ENCODE measurements around the gene NTSR1. TPM values are rescaled to one million over a fixed set of nuclear protein-coding genes. Genes with fewer than 3 reads are reported as not detected.

The NTSR1 gene
- total and polyA plus RNA-seq, 2 of the 13 experiments (the other 11 are each of a cell fraction or from before 2014, with no cell fraction given): 0.09 to 0.12 TPM

- TF ChIP-seq STAT5B (CRISPR knock-in tag; IDR thresholded peaks at IDR 0.05) (no peak), CHCHD3 (CRISPR knock-in tag; IDR thresholded peaks at IDR 0.05) (no peak), RNF219 (CRISPR knock-in tag; IDR thresholded peaks at IDR 0.05) (no peak), ZNF333 (CRISPR knock-in tag; IDR thresholded peaks at IDR 0.05; ENCODE audit: borderline replicate concordance) (no peak), HDAC2 (CRISPR knock-in tag; IDR thresholded peaks at IDR 0.05) (no peak), MTF2 (CRISPR knock-in tag; IDR thresholded peaks at IDR 0.05; ENCODE audit: borderline replicate concordance) (no peak), GATA4 (IDR thresholded peaks at IDR 0.05; ENCODE audit: borderline replicate concordance, low read depth) (no peak), ZNF660 (CRISPR knock-in tag; IDR thresholded peaks at IDR 0.05; ENCODE audit: borderline replicate concordance, low read depth) (0 out of 2 replicates have a peak, but pooled peaks have one; percentile 52), ZNF768 (CRISPR knock-in tag; IDR thresholded peaks at IDR 0.05) (peak; percentile 85), ZNF253 (CRISPR knock-in tag; IDR thresholded peaks at IDR 0.05; ENCODE audit: borderline replicate concordance) (no peak), KLF9 (CRISPR knock-in tag; IDR thresholded peaks at IDR 0.05; ENCODE audit: low read depth) (no peak), ZNF619 (CRISPR knock-in tag; IDR thresholded peaks at IDR 0.05) (no peak), ZIK1 (CRISPR knock-in tag; IDR thresholded peaks at IDR 0.05; ENCODE audit: borderline replicate concordance, low read depth) (no peak), GTF2F1 (IDR thresholded peaks at IDR 0.05; ENCODE audit: low read length) (no peak), ETV5 (CRISPR knock-in tag; IDR thresholded peaks at IDR 0.05; ENCODE audit: borderline replicate concordance) (no peak; the same call in none of the 2 replicates), MYPOP (CRISPR knock-in tag; IDR thresholded peaks at IDR 0.05) (no peak), JDP2 (CRISPR knock-in tag; IDR thresholded peaks at IDR 0.05; ENCODE audit: borderline replicate concordance) (no peak), MED8 (CRISPR knock-in tag; IDR thresholded peaks at IDR 0.05; ENCODE audit: insufficient replicate concordance) (no peak), THAP11 (CRISPR knock-in tag; IDR thresholded peaks at IDR 0.05) (peak; percentile 47; the same call in 1 of the 2 replicates), ZFP36L1 (CRISPR knock-in tag; IDR thresholded peaks at IDR 0.05) (no peak), ZNF781 (CRISPR knock-in tag; IDR thresholded peaks at IDR 0.05; ENCODE audit: borderline replicate concordance, not compliant biosample characterization) (no peak), ZNF747 (CRISPR knock-in tag; IDR thresholded peaks at IDR 0.05; ENCODE audit: borderline replicate concordance) (no peak), HMGA1 (CRISPR knock-in tag; conservative IDR thresholded peaks at IDR 0.05) (no peak), SNRNP70 (IDR thresholded peaks at IDR 0.05; ENCODE audit: low read depth, low read length) (no peak), ATM (IDR thresholded peaks at IDR 0.05; ENCODE audit: borderline replicate concordance) (no peak), ZNF382 (CRISPR knock-in tag; IDR thresholded peaks at IDR 0.05; ENCODE audit: borderline replicate concordance) (no peak), TSC22D2 (CRISPR knock-in tag; IDR thresholded peaks at IDR 0.05; ENCODE audit: borderline replicate concordance) (no peak)
Measured at GRCh38 chr20:62776692-62777527, 68.3 kb downstream of the NTSR1 start (continued).
